ENCODE measurements around the gene CALU. TPM values are rescaled to one million over a fixed set of nuclear protein-coding genes. Genes with fewer than 3 reads are reported as not detected.

The CALU gene
- total and polyA plus RNA-seq, 10 donors: 7.9 to 98.8 (median 58.9) TPM

- intact Hi-C loops (cut with DNase I; ENCODE audit: low total_unique reads): no loop called here
- Histone ChIP-seq H3K9me3 (no peaks in the 10 kb centered on the region), H3K27me3 (replicated peaks in 1 of 7) (peaks cover 0 to 26% (median 0%) of the 10 kb centered on the region in 7 donors), H3K4me3 (no peak overlapping the region), H3K4me1 (peaks cover 0 to 32% (median 22%) of the 10 kb centered on the region in 6 donors), H3K27ac (no peak overlapping the region), H3K36me3 (no peaks in the 10 kb centered on the region)
- no peak for DNase-seq
- WGBS, 5 donors: 92 to 98% (median 94%) methylated on average over 7 to 8 of the region's 8 CpGs
- TF ChIP-seq CTCF (IDR thresholded peaks at IDR 0.05 in 8 of 11, conservative IDR thresholded peaks at IDR 0.05 in 3 of 11) (no peak), POLR2AphosphoS5 (IDR thresholded peaks at IDR 0.05) (no peak), POLR2A (IDR thresholded peaks at IDR 0.05) (no peak)
Measured at GRCh38 chr7:128794436-128794835, 55.3 kb downstream of the CALU start.

DNA sequence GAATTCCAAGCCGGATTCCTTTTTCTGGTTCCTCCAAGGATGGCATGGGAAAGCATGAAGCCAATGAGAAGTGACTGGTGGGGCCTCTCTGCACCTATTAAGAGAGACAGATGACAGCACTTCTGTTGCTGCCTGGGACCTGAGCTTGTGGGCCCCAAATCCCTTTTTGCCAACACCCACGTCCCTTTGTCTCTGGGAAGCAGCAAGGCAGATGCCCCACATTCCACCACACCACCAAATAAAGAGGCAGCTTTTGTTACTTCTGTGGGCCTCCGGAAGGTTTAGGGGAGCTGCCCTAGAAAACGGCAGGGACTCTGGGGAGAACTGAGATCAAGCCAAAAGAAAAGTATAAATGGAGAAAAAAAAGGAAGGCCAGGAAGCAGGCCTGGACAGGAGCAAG is 56.0 kb downstream of the CALU start:
- H3K36me3 ChIP-seq: no peaks in the 10 kb centered on the region
- peaks cover 0 to 24% (median 0%) of the 10 kb centered on the region in 7 donors for H3K27me3 ChIP-seq (replicated peaks in 1 of 7)
- H3K4me1 ChIP-seq: peaks cover 0 to 29% (median 22%) of the 10 kb centered on the region in 6 donors
- H3K27ac ChIP-seq: no peak overlapping the region
- TF ChIP-seq POLR2A (IDR thresholded peaks at IDR 0.05) (no peak), CTCF (IDR thresholded peaks at IDR 0.05 in 8 of 11, conservative IDR thresholded peaks at IDR 0.05 in 3 of 11) (no peak), POLR2AphosphoS5 (IDR thresholded peaks at IDR 0.05) (no peak)
- intact Hi-C loops (cut with DNase I; ENCODE audit: low total_unique reads): no loop called here
- no peaks in the 10 kb centered on the region for H3K9me3 ChIP-seq
- no peak for DNase-seq
- 90 to 98% (median 94%) methylated on average over 4 of the region's 4 CpGs for WGBS, 5 donors
- no peak overlapping the region for H3K4me3 ChIP-seq

DNA sequence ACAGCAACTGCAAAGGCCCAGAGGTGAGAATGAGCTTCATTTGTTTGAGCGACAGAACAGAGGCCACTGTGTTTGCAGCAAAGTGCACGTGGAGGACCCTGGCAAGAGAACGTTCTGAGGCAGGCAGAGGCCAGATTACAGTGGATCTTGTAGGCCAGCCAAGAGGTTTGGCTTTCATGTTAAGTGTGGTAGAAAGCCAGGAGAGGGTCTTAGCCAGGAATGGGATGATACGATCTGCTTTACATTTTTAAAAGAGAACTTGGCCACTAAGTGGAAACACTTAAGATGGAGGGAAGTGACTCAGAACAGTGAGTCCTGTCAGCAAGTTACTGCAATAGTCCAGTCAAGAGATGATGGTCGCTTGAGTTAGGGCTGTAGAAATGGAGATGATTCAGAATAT is 57.2 kb downstream of the CALU start:
- Histone ChIP-seq H3K27me3 (replicated peaks in 1 of 7) (peaks cover 0 to 12% (median 0%) of the 10 kb centered on the region in 7 donors), H3K4me3 (no peak overlapping the region), H3K27ac (no peak overlapping the region), H3K9me3 (no peaks in the 10 kb centered on the region), H3K4me1 (peaks cover 0 to 17% (median 14%) of the 10 kb centered on the region in 6 donors), H3K36me3 (no peaks in the 10 kb centered on the region)
- DNase-seq: no peak
- intact Hi-C loops (cut with DNase I; ENCODE audit: low total_unique reads): no loop called here
- TF ChIP-seq POLR2A (IDR thresholded peaks at IDR 0.05) (no peak), CTCF (IDR thresholded peaks at IDR 0.05 in 8 of 11, conservative IDR thresholded peaks at IDR 0.05 in 3 of 11) (no peak), POLR2AphosphoS5 (IDR thresholded peaks at IDR 0.05) (no peak)
- 83 to 87% (median 86%) methylated on average over 5 of the region's 5 CpGs for WGBS, 5 donors

GRCh38 chr7:128799451-128799850 is 60.3 kb downstream of the CALU start:
- TF ChIP-seq POLR2A (IDR thresholded peaks at IDR 0.05) (no peak), POLR2AphosphoS5 (IDR thresholded peaks at IDR 0.05) (no peak), CTCF (IDR thresholded peaks at IDR 0.05 in 8 of 11, conservative IDR thresholded peaks at IDR 0.05 in 3 of 11) (no peak)
- no peak overlapping the region for H3K4me3 ChIP-seq
- 60 to 82% (median 73%) methylated on average over 2 of the region's 2 CpGs for WGBS, 5 donors
- H3K27me3 ChIP-seq (replicated peaks in 1 of 7): no peaks in the 10 kb centered on the region
- no peak overlapping the region for H3K27ac ChIP-seq
- no peaks in the 10 kb centered on the region for H3K4me1 ChIP-seq
- H3K36me3 ChIP-seq: peaks cover 0 to under 1% (median 0%) of the 10 kb centered on the region in 6 donors
- H3K9me3 ChIP-seq: no peaks in the 10 kb centered on the region
- intact Hi-C loops (cut with DNase I; ENCODE audit: low total_unique reads): no loop called here
- no peak for DNase-seq

All from spleen (tissue), 11 donors.